Measurements from ENCODE around the gene HS6ST1. TPM values are rescaled to one million over a fixed set of nuclear protein-coding genes. Genes with fewer than 3 reads are reported as not detected.
A peak's percentile ranks its signal among the peaks of the same experiment; 100 is the strongest.

The HS6ST1 gene
- total RNA-seq, 6 experiments from 2014 or later: 18.0 to 53.5 (median 31.0) TPM

DNA sequence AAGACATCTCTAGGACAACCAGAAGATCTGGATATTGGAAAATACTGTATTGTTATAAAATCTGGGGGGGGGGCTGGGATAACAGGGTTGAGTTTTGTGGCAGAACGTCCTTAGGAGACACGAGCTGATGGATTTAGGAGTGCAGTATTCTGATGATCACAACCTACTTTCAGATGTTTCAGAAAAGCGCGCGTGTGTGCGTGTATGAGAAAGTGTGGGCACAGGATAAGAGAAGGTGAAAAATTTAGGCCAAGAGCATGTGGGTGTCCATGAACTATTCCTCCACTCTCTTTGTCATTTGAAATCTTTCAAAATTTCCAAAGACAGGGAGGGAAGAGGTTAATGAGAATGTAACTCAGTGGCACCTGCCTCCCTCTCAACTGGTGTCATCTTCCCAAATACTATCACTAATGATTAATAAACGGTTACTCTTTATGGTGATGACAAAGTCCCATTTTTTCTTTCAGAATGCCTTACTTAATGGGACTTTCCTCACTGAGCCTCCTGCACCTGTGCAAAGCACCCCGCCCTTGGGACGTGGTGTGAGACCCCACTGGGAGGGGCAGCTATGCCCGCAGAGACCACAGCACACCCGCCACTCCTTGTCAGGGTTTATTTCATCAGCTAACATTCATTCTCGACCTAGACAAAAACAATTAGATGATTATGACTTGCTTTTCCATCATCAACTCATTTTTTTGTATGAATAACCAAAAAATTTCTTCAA, 53.6 kb downstream of the HS6ST1 start:
- Histone ChIP-seq H3K27ac (no peak overlapping the region), H3K4me1 (peaks cover 0 to 9% (median under 1%) of the 10 kb centered on the region in 4 donors), H3K9me3 (no peaks in the 10 kb centered on the region), H3K36me3 (no peaks in the 10 kb centered on the region), H3K27me3 (no peaks in the 10 kb centered on the region), H3K4me3 (no peak overlapping the region)
- 79% methylated on average over 10 of the region's 12 CpGs for WGBS (ENCODE audit: insufficient coverage, low coverage, low lambda C conversion rate, missing lambda C conversion rate)
- no peak for DNase-seq
- no peak for ATAC-seq
- TF ChIP-seq, protein P1, sequence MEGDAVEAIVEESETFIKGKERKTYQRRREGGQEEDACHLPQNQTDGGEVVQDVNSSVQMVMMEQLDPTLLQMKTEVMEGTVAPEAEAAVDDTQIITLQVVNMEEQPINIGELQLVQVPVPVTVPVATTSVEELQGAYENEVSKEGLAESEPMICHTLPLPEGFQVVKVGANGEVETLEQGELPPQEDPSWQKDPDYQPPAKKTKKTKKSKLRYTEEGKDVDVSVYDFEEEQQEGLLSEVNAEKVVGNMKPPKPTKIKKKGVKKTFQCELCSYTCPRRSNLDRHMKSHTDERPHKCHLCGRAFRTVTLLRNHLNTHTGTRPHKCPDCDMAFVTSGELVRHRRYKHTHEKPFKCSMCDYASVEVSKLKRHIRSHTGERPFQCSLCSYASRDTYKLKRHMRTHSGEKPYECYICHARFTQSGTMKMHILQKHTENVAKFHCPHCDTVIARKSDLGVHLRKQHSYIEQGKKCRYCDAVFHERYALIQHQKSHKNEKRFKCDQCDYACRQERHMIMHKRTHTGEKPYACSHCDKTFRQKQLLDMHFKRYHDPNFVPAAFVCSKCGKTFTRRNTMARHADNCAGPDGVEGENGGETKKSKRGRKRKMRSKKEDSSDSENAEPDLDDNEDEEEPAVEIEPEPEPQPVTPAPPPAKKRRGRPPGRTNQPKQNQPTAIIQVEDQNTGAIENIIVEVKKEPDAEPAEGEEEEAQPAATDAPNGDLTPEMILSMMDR (IDR thresholded peaks at IDR 0.05): no peak
- TF ChIP-seq POLR2A (IDR thresholded peaks at IDR 0.05): no peak
- intact Hi-C loops (cut with DNase I): no loop called here

DNA sequence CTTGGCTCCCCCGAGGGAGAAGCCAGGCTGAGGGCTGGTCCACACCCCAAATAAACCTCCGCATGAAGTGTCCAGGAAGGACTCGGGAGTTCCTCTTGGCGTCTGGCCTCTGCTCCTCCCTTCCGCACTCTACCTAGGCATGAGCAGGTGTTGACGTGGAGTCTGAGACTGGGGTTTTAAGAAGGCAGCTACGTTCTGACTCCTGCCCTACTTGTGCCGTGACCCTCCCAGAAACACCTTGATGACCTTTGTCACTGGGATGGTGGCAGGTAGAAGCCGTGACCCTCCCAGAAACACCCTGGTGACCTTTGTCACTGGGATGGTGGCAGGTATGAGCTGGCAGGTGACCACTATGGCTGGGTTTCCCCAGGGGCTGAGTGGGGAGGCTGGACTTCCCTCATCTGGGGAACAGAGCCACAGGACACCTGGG, 54.8 kb downstream of the HS6ST1 start:
- intact Hi-C loops (cut with DNase I): no loop called here
- DNase-seq (no peak), ATAC-seq (peak in 2 of 4 donors; percentile 3 to 7)
- no peaks in the 10 kb centered on the region for H3K4me1 ChIP-seq
- TF ChIP-seq, protein P1 (IDR thresholded peaks at IDR 0.05): no peak
- TF ChIP-seq POLR2A (IDR thresholded peaks at IDR 0.05): no peak
- H3K36me3 ChIP-seq: no peaks in the 10 kb centered on the region
- no peaks in the 10 kb centered on the region for H3K27me3 ChIP-seq
- H3K4me3 ChIP-seq: no peak overlapping the region
- no peak overlapping the region for H3K27ac ChIP-seq
- 50% methylated on average over 2 of the region's 9 CpGs for WGBS (ENCODE audit: insufficient coverage, low coverage, low lambda C conversion rate, missing lambda C conversion rate)
- no peaks in the 10 kb centered on the region for H3K9me3 ChIP-seq

DNA sequence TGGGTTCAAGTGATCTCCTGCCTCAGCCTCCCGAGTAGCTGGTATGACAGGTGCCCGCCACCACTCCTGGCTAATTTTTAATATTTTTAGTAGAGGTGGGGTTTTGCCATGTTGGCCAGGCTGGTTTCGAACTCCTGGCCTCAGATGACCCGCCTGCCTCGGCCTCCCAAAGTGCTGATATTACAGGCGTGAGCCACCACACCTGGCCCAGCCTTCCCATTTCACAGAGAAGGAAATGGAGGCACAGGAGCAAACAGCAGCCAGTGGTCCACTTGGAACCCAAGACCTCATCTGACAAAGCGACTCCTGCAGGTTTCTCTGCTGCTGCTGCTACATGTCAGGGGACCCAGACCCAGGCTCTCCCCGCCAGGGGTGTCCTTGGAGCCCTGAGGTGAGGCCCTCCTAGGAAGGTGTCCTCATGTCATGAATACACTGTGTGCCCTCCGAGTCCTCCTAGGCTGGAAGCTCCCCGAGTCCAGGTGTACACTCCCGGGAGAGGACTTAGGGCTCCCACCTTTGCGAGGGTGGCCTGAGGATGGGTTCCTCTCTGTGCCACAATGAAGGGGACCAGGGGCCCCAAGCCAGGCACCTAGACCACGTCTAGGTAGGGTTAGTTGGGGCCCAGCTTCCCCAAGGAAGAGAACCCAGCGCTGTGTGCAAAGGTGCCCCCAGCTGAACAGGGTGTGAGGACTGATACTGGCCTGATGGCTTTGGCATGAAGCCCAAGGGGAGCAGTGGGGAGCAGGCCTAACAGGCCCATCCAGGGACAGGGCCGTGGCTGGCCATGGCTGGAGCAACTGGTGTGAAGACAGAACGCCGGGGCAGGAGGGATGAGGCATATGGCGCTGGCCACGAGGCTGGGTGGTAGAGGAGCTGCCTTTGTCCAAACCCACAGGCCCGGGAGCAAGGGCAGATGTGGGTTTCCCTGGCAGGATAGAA, 56.1 kb downstream of the HS6ST1 start:
- intact Hi-C loops (cut with DNase I): no loop called here
- Histone ChIP-seq H3K4me1 (no peaks in the 10 kb centered on the region), H3K9me3 (no peaks in the 10 kb centered on the region), H3K27me3 (no peaks in the 10 kb centered on the region), H3K36me3 (no peaks in the 10 kb centered on the region), H3K27ac (no peak overlapping the region), H3K4me3 (no peak overlapping the region)
- 100% methylated on average over 1 of the region's 20 CpGs for WGBS (ENCODE audit: insufficient coverage, low coverage, low lambda C conversion rate, missing lambda C conversion rate)
- peak in 1 of 4 donors; percentile 5 for ATAC-seq
- no peak for DNase-seq
- TF ChIP-seq, protein P1 (IDR thresholded peaks at IDR 0.05): no peak
- TF ChIP-seq POLR2A (IDR thresholded peaks at IDR 0.05): no peak

DNA sequence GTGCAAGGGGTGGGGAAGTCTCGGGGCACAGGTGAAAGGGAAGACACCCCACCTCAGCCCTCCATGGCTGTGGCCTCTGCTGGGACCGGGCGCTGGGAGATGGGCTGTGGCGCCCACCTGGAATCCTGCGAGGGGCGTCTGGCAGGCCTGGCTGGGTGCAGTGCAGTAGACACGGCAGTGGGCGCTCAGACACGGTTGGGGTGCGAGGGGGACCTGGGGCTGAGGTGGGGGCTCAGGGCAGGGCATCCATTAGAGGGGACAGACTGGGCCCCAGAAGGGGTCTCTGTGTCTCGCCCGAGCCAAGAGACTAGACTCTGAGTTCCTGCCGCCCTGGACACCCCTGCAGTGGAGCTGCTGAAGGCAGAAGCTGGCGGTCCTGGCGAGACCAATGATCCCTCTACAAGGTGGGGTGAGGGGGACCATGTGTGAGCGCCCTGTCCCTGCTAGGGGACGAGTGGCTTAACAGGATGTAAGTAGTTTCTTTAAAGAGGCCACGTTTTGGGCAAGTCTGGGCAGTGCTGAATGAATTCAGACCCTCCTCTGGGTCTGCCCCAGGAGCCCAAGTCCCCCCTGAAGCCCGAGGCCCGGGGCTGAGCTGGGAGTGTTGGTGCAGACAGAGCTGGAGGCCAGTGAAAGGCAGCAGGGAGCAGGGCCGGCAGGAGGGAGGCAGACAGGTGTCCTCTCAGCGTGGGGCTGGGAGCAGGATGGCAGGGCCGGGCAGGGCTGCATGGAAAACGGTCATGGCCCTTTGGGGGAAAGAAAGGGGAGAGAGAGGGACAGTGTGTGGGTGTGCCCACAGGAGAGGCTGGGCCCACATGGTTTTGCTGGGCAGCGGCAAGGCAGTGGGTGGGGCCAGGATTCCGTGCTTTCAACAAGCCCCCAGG, 57.2 kb downstream of the HS6ST1 start:
- Histone ChIP-seq H3K4me1 (no peaks in the 10 kb centered on the region), H3K27ac (no peak overlapping the region), H3K27me3 (no peaks in the 10 kb centered on the region), H3K4me3 (no peak overlapping the region), H3K9me3 (no peaks in the 10 kb centered on the region), H3K36me3 (no peaks in the 10 kb centered on the region)
- WGBS (ENCODE audit: insufficient coverage, low coverage, low lambda C conversion rate, missing lambda C conversion rate): 65% methylated on average over 4 of the region's 26 CpGs
- peak in 2 of 4 donors; percentile 7 to 21 for ATAC-seq
- DNase-seq: no peak
- TF ChIP-seq POLR2A (IDR thresholded peaks at IDR 0.05): no peak
- TF ChIP-seq, protein P1 (IDR thresholded peaks at IDR 0.05): no peak
- intact Hi-C loops (cut with DNase I): no loop called here

Data from right lobe of liver (tissue), 6 donors.